Neural progenitor cell (in vitro differentiated cells): ENCODE measurements around the gene CPXM2. TPM values are rescaled to one million over a fixed set of nuclear protein-coding genes. Genes with fewer than 3 reads are reported as not detected.

Experiments
- DNase-seq: peaks from one replicate; pipeline ENCODE4 v3.0.0-alpha.2; 2016; ENCODE audit warnings: low spot score
- H2AFZ ChIP-seq: fragments of 200-600 bp; sonication (generic); replicated peaks from 2 replicates; pipeline ENCODE4 v1.6.1; 2016; ENCODE audit warnings: antibody characterized with exemption
- H3F3A ChIP-seq: fragments of 200-600 bp; sonication (generic); 2 replicates; pipeline ENCODE4 v1.6.1; 2016; ENCODE audit warnings: antibody characterized with exemption, low read depth
- H3K27ac ChIP-seq: fragments of 200-600 bp; sonication (generic); 2 replicates; pipeline ENCODE4 v1.5.1; 2016; ENCODE audit warnings: mild to moderate bottlenecking
- H3K27me3 ChIP-seq: fragments of 200-600 bp; sonication (generic); 2 replicates; pipeline ENCODE4 v1.6.1; 2016; ENCODE audit warnings: mild to moderate bottlenecking, moderate library complexity
- H3K36me3 ChIP-seq: fragments of 200-600 bp; sonication (generic); 2 replicates; pipeline ENCODE4 v1.5.1; 2016
- H3K4me1 ChIP-seq: fragments of 200-600 bp; sonication (generic); 2 replicates; pipeline ENCODE4 v1.6.1; 2016; ENCODE audit warnings: mixed run types
- H3K4me2 ChIP-seq: fragments of 200-600 bp; sonication (generic); 2 replicates; pipeline ENCODE4 v1.6.1; 2016
- H3K4me3 ChIP-seq: fragments of 200-600 bp; sonication (generic); 2 replicates; pipeline ENCODE4 v1.5.1; 2016
- H3K79me2 ChIP-seq: fragments of 200-600 bp; sonication (generic); 2 replicates; pipeline ENCODE4 v1.6.1; 2016; ENCODE audit warnings: low read depth
- H3K9ac ChIP-seq: fragments of 200-600 bp; sonication (generic); 2 replicates; pipeline ENCODE4 v1.6.1; 2016
- H3K9me3 ChIP-seq: fragments of 200-600 bp; sonication (generic); 2 replicates; pipeline ENCODE4 v1.5.1; 2016; ENCODE audit warnings: low read depth
- H4K20me1 ChIP-seq: fragments of 200-600 bp; sonication (generic); 2 replicates; pipeline ENCODE4 v1.6.1; 2016; ENCODE audit warnings: low read depth
- H3K27ac Mint-ChIP-seq: 3 replicates; pipeline ENCODE4 v1.8.0; 2021; ENCODE audit warnings: mixed read lengths
- H3K27me3 Mint-ChIP-seq: 2 replicates; pipeline ENCODE4 v1.8.0; 2022; ENCODE audit warnings: low read depth, mild to moderate bottlenecking, inconsistent platforms, moderate library complexity, mixed read lengths; ENCODE audit not compliant: insufficient read depth
- H3K36me3 Mint-ChIP-seq: 3 replicates; pipeline ENCODE4 v1.8.0; 2021; ENCODE audit warnings: mixed read lengths
- H3K4me1 Mint-ChIP-seq: 3 replicates; pipeline ENCODE4 v1.8.0; 2021; ENCODE audit warnings: mixed read lengths
- H3K4me3 Mint-ChIP-seq: 3 replicates; pipeline ENCODE4 v1.8.0; 2021; ENCODE audit warnings: mild to moderate bottlenecking, moderate library complexity, mixed read lengths
- H3K9me3 Mint-ChIP-seq: 3 replicates; pipeline ENCODE4 v1.8.0; 2020; ENCODE audit warnings: mixed read lengths
- EZH2 ChIP-seq: fragments of 200-600 bp; sonication (generic); IDR thresholded peaks from 2 replicates; pipeline ENCODE4 v1.6.1; 2017; ENCODE audit warnings: antibody characterized with exemption, mild to moderate bottlenecking, moderate library complexity
- EZH2phosphoT487 ChIP-seq: fragments of 200-600 bp; sonication (generic); IDR thresholded peaks from 2 replicates; pipeline ENCODE4 v1.6.1; 2017; ENCODE audit warnings: antibody characterized with exemption
- total RNA-seq: library from RNA; depleted of rRNA; stranded (reverse); fragments of >200 nt; gene quantifications from 2 replicates; pipeline ENCODE4 v1.2.3, GENCODE V29; 2015; ENCODE audit warnings: low replicate concordance
- TF ChIP-seq, protein P1 (sequence below): fragments of 200-600 bp; sonication (generic); IDR thresholded peaks from 2 replicates; pipeline ENCODE4 v1.5.1; 2017; ENCODE audit warnings: antibody characterized with exemption, mild to moderate bottlenecking

CPXM2 gene
- total RNA-seq, 1 donor from 2014 or later: not detected

- Histone ChIP-seq H3K4me3 (no peak overlapping the region), H3K9me3 (no peaks in the 10 kb centered on the region), H4K20me1 (no peaks in the 10 kb centered on the region), H3K9ac (no peak overlapping the region), H3K27ac (no peak overlapping the region), H3K4me2 (no peak overlapping the region), H3K36me3 (no peaks in the 10 kb centered on the region), H3K27me3 (no peaks in the 10 kb centered on the region), H3K79me2 (no peaks in the 10 kb centered on the region), H2AFZ (no peak overlapping the region), H3F3A (no peaks in the 10 kb centered on the region), H3K4me1 (no peaks in the 10 kb centered on the region)
- no peaks in the 10 kb centered on the region for H3K4me1 Mint-ChIP-seq
- H3K36me3 Mint-ChIP-seq: no peaks in the 10 kb centered on the region
- no peak for DNase-seq
- TF ChIP-seq EZH2 (no peak), EZH2phosphoT487 (no peak)
- TF ChIP-seq, protein P1, sequence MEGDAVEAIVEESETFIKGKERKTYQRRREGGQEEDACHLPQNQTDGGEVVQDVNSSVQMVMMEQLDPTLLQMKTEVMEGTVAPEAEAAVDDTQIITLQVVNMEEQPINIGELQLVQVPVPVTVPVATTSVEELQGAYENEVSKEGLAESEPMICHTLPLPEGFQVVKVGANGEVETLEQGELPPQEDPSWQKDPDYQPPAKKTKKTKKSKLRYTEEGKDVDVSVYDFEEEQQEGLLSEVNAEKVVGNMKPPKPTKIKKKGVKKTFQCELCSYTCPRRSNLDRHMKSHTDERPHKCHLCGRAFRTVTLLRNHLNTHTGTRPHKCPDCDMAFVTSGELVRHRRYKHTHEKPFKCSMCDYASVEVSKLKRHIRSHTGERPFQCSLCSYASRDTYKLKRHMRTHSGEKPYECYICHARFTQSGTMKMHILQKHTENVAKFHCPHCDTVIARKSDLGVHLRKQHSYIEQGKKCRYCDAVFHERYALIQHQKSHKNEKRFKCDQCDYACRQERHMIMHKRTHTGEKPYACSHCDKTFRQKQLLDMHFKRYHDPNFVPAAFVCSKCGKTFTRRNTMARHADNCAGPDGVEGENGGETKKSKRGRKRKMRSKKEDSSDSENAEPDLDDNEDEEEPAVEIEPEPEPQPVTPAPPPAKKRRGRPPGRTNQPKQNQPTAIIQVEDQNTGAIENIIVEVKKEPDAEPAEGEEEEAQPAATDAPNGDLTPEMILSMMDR: no peak
- no peak overlapping the region for H3K4me3 Mint-ChIP-seq
- no peaks in the 10 kb centered on the region for H3K9me3 Mint-ChIP-seq
- no peak overlapping the region for H3K27ac Mint-ChIP-seq
- H3K27me3 Mint-ChIP-seq: peaks cover 7% of the 10 kb centered on the region
These were observed 174.3 kb downstream of the CPXM2 start for GRCh38 chr10:123717336-123717735.

DNA sequence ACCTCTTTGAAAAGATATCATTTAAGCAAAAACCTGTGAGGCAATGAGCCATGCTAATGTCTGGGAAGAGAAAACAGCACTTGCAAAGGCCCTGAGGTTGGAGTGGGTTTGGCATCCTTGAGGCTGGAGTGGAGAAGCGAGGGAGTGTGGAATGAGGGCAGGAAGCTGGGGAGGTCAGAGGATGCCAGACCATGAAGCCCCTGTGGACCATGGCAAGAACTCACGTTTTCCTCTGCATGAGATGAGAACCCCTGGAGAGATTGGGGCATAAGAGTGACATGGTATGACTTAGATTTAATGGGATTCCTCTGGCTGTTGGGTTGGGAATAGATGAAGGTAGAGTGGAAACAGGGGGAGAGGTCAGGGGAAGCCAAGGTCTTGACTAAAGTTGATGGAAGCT lies 176.1 kb downstream of the CPXM2 start:
- H3K4me1 ChIP-seq: no peaks in the 10 kb centered on the region
- no peaks in the 10 kb centered on the region for H3K36me3 Mint-ChIP-seq
- no peak overlapping the region for H3K4me2 ChIP-seq
- H3K4me1 Mint-ChIP-seq: no peaks in the 10 kb centered on the region
- no peaks in the 10 kb centered on the region for H3K36me3 ChIP-seq
- no peak overlapping the region for H3K27ac ChIP-seq
- no peaks in the 10 kb centered on the region for H3K79me2 ChIP-seq
- no peaks in the 10 kb centered on the region for H3F3A ChIP-seq
- no peak overlapping the region for H2AFZ ChIP-seq
- no peaks in the 10 kb centered on the region for H3K9me3 ChIP-seq
- DNase-seq: no peak
- H4K20me1 ChIP-seq: no peaks in the 10 kb centered on the region
- peaks cover 12% of the 10 kb centered on the region for H3K27me3 Mint-ChIP-seq
- no peaks in the 10 kb centered on the region for H3K9me3 Mint-ChIP-seq
- H3K9ac ChIP-seq: no peak overlapping the region
- H3K4me3 ChIP-seq: no peak overlapping the region
- no peak overlapping the region for H3K4me3 Mint-ChIP-seq
- no peak overlapping the region for H3K27ac Mint-ChIP-seq
- no peak for TF ChIP-seq EZH2
- TF ChIP-seq EZH2phosphoT487: no peak
- TF ChIP-seq, protein P1: no peak
- H3K27me3 ChIP-seq: no peaks in the 10 kb centered on the region

- Histone ChIP-seq H3K4me1 (no peaks in the 10 kb centered on the region), H2AFZ (no peak overlapping the region), H3K36me3 (no peaks in the 10 kb centered on the region), H3K9me3 (no peaks in the 10 kb centered on the region), H3K79me2 (no peaks in the 10 kb centered on the region), H4K20me1 (no peaks in the 10 kb centered on the region), H3K4me2 (no peak overlapping the region), H3K27ac (no peak overlapping the region), H3F3A (no peaks in the 10 kb centered on the region), H3K9ac (no peak overlapping the region), H3K4me3 (no peak overlapping the region), H3K27me3 (no peaks in the 10 kb centered on the region)
- H3K27me3 Mint-ChIP-seq: peaks cover 7% of the 10 kb centered on the region
- no peak for DNase-seq
- no peaks in the 10 kb centered on the region for H3K36me3 Mint-ChIP-seq
- no peak overlapping the region for H3K27ac Mint-ChIP-seq
- H3K9me3 Mint-ChIP-seq: no peaks in the 10 kb centered on the region
- H3K4me3 Mint-ChIP-seq: no peak overlapping the region
- H3K4me1 Mint-ChIP-seq: no peaks in the 10 kb centered on the region
- TF ChIP-seq, protein P1: no peak
- TF ChIP-seq EZH2phosphoT487 (no peak), EZH2 (no peak)
These were observed 185.4 kb downstream of the CPXM2 start for GRCh38 chr10:123706236-123706635.
